NCI-H146 treated with DMSO at 0.1 percent for 48 hours (cell line): ENCODE results near the gene CHID1.

Experiments used
- DNase-seq: peaks from one replicate; lab custom pipeline; 2025; ENCODE audit not compliant: unreplicated experiment; lab: John Stamatoyannopoulos, UW

The CHID1 gene

DNA sequence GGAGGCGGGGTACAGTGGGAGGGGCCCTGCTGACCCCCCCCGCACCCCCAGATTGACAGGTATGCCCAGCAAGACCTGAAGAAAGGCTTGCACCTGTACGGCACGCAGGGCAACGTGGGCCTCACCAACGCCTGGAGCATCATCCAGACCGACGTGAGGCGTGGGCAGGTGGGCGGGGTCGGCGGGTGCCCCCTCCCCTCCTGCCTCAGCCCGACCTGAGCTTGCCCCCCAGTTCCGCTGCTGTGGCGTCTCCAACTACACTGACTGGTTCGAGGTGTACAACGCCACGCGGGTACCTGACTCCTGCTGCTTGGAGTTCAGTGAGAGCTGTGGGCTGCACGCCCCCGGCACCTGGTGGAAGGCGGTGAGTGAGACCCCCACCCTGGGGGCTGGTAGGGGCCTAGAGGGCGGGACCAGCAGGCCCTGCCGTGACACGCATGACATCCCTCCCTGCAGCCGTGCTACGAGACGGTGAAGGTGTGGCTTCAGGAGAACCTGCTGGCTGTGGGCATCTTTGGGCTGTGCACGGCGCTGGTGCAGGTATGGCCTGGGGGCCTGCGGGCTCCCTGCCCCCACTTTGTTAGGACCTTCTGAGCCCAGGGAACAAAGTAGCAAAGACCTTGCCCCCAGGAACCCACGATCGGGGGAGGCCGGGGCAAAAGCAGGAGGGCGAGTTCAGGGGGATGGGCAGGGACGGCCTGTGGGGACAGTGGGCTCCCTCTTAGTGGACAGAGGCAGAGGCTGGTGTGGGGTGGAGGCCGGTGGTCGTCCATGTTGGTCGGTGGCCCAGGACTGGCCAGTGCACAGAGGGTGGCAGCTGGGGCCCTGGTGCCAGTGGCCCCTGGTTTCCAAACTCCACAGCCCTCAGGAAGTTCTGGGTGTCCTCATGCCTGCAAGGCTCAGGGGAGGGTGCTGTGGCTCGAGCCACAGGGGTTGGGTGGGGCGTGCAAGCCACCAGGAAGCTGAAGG, 44.9 kb downstream of the CHID1 start:
- DNase-seq = no peak

DNA sequence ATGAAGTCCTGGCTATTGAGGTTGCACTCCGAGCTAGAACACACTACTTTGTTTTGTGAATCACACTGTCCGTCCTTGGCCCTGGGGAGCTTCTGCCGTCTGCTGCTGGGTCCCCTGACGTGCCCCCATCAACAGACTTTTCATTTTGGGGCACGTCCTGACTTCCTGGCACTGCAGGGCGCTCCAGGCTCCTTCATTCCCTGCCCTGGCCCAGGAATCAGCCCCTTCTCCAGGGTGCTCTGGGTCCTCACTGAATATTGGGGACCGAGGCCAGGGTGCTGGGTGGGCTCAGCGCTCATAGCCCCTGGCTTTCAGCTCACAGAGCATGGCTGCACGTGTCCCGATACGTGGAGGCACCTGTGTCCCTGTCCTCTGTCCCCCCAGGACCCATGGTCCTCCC, 45.7 kb downstream of the CHID1 start:
- no peak for DNase-seq

DNA sequence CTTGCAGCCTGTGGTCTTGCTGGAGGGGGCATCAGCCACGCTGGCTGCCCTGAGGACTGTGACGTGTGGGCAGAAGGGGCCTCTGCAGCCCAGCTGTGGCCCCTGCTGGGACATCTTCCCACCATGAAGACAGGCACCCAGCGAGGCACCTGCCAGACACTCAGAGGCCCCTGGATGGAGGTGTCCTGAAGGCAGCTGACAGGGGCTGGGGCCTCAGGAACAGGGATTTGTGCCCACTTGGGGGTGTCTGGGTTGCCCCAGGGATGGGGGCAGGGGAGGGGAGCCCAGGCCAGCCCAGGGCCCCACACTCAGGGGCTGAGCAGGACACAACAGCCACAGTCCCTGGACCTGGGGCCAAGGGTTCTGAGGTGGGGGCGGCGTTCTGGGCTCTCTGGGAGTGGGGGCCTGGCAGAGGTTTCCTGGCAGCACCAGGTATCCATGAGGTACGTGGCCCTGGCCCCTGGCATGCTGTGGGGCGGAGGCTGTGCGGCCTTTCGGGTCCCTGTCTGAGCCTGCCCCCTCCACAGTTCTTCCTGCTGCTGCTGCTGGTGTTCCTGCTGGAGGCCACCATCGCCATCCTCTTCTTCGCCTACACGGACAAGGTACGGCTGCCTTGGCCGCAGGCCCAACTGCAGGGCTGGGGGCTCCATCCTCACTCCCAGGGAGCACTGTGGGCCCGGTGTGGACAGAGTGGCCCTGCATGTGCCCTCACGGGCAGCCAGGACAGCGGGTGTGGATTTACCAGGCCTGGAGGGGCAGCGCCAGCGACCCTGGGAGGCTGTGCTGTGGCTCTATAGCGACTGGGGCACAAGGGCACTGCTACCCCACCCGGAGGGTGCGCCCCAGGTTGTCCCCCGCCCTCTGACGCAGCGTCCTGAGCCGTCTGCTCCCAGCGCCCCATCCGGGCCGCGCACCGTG, 46.4 kb downstream of the CHID1 start:
- DNase-seq = no peak

DNA sequence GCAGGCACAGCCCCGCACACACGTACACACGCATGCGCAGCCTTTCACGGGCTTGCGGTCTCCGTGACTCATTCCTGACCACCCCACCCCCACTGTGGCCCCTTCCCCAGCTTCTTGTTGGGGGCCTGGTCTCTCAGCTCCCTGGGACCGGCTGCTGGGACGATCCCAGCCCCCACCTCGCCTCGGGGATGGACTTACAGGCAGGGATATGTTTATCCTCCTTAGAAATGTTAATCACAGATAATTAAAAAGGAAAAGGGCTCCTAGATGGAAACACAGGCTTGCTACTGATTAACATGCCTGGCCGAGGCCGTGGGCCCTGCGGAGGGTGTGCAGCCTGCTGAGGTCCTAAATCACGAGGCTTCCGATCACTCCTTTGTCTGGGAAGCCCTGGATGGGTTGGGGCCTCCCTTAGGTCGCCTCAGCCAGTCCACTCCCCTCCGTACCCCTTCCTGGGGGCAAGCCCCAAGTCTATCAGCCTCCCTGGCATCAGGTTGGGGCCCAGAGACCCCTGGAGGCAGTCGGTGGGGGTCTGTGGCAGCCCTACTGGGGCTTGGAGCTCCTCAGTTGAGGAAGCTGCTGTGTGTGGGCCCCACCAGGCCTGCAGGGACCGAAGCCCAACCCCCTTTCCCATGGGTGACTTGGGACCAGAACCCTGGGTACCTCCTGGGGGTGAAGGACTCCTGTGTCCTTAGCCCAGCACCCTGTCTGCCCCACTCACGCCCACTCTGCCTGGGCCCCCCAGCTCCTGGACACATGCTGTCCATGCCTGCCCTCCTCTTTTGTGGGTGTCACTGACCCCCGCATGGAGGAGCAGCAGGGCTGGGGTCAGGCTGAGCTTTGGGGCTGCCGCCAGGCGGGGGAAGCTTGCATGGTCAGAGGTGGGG, 47.3 kb downstream of the CHID1 start:
- no peak for DNase-seq

DNA sequence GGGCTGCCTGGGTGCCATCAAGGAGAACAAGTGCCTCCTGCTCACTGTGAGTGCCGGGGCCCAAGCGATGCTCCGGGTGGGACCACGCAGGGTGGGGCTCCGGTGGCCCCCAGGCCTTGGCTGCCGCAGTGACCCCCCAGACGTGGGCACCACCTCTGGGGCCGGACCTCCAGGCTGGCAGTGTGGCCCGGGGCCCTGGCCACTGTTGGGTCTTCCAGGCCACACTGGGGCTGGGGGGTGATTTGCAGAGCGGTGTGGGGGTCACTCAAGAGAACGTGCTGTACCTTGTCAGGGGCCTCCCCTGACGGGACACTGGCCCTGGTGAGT, 48.0 kb downstream of the CHID1 start:
- DNase-seq = no peak

DNA sequence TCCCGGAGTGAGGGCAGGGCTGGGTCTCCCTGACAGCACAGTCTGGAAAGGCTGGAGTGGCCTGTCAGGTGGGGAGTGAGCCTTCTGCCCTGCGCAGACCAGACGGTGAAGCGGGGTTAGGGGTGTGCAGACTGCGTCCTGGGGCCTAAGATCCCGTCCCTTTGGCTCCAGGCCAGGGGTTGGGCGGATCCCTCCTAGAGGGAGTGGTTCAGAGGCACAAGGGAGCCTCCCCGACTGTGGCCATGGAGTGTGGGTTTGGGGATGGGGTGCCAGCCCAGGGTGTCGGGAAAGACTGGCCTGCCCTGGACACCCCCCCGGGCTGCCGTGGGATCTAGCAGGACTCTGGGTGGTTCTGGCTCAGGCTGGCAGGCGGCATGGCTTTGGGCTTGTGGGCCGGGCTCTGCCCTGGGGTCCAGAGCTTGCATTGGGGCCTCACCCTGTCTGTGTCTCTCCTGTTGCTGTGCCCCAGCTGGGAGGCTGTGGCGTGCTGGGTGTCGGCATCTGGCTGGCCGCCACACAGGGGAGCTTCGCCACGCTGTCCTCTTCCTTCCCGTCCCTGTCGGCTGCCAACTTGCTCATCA, 48.4 kb downstream of the CHID1 start:
- DNase-seq = no peak

DNA sequence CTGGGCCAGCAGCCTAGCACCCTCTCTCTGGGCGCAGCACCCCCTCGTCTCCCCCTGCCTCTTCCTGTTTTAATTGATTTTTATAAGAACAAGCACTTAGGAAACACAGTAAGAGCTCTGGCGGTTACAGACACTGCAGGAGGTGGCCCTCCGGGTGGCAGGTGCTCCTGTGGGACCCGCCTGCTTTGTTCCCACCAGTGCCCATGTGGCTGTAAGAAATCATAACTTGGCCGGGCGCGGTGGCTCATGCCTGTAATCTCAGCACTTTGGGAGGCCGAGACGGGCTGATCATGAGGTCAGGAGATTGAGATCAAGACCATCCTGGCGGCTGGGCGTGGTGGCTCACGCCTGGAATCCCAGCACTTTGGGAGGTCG, 49.5 kb downstream of the CHID1 start:
- peak; percentile 11 for DNase-seq

DNA sequence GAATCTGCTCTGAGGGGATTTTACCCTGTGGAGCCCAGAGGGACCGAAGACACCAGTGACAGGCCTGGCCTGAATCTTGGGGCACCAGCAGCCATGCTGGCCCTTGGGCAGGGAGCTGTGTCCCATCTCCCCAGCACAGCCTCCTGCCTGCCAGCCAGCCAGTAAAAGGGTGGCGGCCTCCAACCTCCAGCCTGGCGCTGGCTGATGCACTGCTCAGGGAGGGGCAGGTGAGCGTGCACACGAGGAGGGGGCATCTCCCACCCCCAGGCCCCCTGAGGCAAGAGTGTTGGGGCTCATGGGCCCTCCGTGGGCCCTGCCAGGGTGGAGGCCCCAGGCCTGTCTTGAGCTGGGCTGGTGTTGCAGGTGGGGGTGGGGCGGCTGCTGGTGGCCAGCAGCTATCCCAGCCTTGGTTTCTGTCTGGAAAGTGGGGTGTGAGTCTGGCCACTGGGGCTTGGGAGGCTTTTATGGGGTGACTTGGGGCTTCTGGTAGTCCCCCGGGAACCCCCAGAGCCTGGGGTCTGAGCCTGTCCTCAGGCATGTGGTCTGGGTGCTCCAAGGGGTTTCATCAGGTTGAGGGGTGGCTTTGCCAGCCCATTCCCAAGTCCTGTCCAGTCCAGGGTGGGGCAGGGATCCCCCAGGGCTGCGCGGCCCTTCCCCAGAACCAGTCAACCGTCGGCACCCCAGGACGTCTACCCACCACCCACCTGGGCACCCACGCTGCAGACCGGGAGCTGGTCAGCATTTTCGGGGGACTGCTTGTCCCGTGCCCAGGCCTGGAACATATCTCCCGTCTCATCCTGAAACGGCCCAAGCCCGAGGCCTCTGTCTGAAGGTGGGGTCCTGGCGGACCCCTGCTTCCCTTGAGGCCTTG, 50.1 kb downstream of the CHID1 start:
- DNase-seq = no peak

DNA sequence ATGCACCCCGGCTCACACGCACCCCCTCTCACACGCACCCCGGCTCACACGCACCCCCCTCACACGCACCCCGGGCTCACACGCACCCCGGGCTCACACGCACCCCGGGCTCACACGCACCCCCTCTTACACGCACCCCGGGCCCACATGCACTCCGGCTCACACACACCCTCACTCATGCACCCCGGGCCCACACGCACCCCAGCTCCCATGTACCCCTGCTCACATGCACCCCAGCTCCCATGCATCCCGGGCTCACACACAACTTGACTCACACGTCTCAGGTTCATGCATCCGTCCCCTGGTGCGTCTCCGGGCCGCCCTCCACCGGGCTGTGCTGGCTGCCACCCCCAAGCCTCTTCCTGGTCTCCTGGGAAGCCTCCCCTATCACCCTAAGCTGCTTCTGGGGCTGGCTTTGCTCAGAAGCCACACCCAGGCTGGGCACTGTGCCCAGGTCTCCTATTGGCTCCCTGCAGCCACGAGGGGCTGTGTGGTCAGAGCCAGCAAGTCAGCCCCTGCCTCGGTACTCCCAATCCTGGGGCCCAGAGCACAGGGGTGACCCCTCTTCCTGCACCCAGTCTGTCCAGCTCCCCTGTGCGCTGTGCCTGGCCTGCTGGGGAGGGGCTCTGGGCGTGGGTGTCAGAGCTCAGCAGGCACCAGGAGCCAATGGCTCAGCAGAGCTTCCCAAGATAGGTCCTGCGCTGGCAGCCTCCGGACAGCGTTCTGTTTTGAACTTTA, 51.0 kb downstream of the CHID1 start:
- DNase-seq = no peak

DNA sequence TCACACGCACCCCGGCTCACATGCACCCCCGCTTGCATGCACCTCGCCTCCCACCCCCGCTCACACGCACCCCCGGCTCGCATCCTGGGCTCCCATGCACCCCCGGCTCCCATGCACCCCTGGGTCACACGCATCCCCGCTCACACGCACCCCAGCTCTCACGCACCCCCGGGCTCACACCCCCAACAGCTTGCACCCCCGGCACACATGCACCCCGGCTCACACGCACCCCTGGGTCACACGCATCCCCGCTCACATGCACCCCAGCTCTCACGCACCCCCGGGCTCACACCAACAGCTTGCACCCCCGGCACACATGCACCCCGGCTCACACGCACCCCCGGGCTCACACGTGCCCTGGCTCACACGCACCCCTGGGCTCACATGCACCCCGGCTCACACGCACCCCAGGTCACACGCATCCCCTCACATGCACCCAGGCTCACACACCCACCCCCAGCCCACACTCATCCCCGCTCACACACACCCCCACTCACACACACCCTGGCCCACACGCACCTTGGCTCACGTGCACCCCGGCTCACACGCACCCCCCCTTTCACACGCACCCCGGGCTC, 51.8 kb downstream of the CHID1 start:
- DNase-seq = no peak

DNA sequence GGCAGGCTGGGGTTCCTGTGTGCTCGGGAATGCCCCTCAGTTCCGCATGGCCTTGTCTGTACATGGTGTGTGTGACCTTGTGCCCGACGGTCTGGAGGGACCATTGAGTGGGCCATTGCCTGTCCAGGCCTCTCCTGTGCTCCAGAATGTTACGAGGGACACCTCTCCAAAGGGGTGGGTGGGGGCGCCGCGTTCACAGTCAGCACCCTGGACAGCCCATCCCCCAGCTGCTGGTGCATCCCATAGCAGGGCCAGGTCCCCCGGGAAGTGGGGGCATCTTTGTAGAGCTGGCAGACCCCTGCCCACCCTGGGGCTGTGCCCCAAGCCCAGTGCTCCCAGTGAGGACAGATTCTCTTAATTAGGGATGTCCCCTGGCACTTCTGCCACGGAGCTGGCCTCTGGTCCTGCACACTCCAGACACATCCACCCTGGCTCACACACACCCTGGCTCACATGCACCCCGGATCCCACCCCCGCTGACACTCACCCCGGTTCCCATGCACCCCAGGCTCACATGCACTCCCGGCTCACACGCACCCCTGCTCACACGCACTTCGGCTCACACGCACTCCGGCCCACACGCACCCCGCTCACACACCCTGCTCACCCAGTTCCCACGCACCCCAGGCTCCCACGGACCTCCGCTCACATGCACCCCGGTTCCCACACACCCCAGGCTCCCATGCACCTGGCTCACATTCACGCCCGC, 52.4 kb downstream of the CHID1 start:
- DNase-seq = no peak

DNA sequence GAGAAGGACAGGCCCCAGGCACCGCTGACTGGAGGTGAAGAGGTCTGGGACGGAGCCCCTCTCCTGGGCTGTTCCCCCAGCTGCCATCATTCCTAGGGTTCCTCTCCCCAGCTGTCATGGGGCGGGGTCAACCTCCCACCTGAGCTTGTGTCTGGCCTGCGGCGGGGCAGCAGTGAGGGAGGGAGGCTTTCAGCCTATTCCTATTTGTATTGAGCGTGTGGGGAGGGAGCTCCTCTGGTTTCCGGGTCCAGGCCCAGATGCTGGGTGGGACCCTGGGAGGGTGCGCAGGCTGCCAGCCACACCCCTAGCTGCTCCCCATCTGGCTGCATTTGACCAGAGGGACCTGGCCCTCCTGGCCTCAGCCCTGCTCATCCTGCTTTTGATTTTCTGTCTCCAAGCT, 54.2 kb downstream of the CHID1 start:
- DNase-seq = no peak

DNA sequence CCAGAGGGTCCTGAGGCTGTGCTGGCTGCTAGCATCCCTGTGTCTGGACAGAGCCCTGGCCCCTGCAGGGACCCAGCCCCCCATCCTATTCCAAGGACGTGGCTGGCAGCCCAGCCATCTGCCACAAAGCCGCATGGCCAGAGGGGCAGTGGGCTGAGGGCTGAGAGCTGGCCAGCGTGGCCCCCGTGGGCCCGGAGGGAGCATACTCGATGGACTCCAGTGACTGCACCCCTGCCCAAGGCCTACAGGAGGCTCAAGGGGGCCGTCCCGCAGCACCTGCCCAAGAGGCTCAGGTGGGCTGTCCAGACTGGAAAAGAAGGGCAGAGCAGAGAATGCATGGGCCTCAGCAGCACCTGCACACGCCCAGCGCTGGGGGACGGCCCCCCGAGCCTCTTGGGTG, 54.8 kb downstream of the CHID1 start:
- no peak for DNase-seq

DNA sequence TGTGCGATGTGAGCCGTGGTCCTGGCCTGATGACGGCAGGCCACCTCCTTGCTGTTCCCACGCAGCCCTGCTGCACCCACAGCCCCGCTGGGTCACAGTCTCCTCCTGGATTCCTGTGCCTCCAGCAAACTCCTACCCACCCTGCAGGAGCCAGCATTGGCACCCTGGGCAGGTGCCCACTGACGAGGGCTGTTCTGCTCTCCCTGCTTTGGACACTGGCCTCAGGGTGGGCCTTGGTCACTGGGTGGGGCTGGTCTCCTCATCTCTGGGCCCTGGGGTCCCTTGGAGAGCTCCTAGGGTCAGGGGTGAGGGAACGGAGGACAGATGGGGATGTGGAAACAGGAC, 55.3 kb downstream of the CHID1 start:
- no peak for DNase-seq

DNA sequence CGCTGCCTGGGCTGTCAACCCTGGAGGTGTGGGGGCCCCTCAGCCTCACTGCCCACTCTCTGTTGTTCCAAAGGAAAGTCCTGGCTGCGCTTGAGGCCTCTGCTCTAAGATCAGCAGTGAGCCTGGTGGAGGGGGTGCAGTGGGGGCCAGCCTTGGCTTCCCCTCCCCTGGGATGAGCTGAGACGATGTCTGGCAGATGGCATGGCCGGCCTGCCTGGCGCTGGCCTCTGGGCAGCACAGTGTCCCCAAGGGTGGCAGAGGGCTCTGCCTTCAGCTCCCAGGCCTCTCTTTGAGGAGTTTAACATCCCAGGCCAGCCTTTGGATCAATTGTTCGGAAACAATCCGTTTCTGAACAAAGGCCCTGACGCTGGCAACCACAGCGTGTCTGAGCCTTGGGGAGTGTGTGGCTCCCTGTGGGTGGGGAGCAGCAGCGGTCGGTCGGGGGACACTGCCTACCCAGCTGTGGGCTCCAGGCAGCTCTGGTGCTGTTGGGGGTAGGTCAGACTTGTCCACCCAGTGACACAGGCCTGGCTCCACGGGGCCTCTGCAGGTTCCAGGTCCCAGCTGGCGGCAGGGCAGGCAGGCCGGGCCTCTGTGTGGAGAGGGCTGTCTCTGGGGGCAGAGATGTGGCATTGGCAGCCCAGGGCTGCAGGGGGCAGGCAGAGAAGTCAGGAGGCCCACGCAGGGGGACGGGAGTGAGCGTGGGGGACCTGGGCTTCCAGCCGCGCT, 55.8 kb downstream of the CHID1 start:
- no peak for DNase-seq

DNA sequence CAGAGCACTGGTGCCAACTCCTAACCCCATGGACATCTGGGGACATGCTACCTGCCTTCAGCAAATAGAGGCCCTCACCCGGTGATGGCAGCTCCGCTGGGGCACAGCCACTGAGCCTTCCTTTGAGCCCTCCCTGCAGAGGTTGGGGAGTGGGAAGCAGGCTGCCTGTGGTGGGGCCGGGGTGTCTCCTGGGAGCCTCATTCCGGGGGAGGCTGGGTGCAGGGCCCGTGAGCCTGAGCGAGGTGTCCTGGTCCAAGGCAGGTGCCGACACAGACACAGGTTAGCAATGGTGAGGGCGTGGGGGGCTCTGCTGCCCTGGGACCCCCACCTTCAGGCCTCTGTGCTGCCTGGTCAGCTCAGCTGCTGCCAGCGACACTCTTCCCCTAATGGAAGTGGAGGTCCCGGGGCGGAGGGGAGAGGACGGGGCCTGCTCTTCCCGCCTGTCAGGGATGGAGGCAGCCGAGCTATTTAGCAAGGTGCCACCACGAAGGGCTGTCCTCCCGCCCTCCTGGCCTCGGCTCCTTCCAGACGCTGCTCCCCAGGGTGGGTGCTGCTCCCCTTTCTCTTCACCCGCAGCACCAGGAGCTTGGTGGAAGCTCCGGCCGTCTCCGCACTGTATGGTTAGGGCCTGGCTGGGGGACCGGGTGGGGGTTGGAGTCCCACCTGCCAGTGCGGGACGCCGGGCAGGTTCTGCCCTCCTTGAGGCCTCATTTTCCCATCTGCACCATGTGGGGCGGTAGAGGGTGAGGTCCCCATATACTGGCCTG, 56.7 kb downstream of the CHID1 start:
- DNase-seq = no peak

DNA sequence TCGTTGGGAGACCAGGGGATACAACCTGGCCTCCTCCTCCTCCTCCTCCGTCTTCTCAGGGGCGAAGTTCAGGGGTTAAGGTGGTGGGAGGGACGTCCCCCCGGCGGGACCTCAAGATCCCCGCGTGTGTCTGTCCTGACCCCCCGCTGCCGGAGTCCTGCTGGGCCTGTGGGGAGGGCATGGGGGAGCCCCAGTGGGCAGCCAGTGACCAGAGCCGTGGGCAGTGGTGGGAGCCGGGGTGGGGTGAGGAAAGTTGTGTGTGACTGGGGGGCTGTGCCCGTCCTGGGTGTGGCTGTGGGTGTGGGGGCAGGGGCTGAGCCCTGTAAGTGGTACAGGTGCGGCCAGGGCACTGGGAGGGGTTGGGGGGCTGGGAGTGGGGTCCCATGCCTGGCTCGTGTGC, 57.8 kb downstream of the CHID1 start:
- DNase-seq = no peak
